AG09319 (cell line): ENCODE data around the gene LGALS3BP.

Experiments used
- DNase-seq: peaks from one replicate; pipeline ENCODE4 v3.0.0-alpha.2; 2010; ENCODE audit warnings: low read depth; ENCODE audit errors: extremely low read depth
- TF ChIP-seq, protein P1 (sequence below): IDR thresholded peaks from 2 replicates; pipeline ENCODE4 v1.5.1; 2011; ENCODE audit warnings: low read depth, mild to moderate bottlenecking, inconsistent platforms, low read length, moderate library complexity

The LGALS3BP gene

DNA sequence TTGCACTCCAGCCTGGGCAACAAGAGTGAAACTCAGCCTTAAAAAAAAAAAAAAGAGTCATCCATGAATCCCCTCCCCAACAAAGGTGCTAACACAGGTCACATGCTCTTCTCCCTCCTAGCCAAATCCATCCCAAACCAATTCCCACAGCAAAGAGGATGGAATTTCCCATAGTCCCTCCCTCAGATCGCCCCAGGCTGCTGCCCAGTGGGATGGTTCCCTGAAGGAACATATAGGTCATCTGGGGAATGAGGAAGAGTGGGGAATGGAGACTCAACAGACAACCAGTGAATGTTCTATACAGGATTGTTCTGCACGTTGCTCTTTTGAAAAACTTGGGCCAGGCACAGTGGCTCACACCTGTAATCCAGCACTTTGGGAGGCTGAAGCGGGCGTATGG is 18.2 kb downstream of the LGALS3BP start:
- no peak for DNase-seq
- TF ChIP-seq, protein P1, sequence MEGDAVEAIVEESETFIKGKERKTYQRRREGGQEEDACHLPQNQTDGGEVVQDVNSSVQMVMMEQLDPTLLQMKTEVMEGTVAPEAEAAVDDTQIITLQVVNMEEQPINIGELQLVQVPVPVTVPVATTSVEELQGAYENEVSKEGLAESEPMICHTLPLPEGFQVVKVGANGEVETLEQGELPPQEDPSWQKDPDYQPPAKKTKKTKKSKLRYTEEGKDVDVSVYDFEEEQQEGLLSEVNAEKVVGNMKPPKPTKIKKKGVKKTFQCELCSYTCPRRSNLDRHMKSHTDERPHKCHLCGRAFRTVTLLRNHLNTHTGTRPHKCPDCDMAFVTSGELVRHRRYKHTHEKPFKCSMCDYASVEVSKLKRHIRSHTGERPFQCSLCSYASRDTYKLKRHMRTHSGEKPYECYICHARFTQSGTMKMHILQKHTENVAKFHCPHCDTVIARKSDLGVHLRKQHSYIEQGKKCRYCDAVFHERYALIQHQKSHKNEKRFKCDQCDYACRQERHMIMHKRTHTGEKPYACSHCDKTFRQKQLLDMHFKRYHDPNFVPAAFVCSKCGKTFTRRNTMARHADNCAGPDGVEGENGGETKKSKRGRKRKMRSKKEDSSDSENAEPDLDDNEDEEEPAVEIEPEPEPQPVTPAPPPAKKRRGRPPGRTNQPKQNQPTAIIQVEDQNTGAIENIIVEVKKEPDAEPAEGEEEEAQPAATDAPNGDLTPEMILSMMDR: no peak

DNA sequence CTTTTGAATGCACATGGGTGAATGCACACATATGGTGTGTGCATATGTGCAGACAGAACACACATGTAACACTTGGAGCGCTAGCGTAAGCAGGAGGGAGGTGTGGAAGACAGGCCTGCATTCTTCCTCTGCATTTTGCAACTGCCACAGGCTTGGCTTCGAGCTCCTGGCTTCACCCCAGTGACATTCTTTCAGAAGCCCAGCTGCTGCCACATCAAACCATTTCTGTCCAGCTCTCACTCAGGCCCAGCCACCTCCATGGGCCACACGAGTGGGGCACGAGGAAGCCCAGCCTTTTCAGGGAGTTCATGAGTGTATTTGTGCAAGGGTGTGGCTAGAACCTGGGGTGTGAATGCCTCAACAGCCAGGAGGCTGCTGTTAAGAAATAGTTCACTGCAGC is 18.8 kb downstream of the LGALS3BP start:
- no peak for DNase-seq
- TF ChIP-seq, protein P1: no peak

DNA sequence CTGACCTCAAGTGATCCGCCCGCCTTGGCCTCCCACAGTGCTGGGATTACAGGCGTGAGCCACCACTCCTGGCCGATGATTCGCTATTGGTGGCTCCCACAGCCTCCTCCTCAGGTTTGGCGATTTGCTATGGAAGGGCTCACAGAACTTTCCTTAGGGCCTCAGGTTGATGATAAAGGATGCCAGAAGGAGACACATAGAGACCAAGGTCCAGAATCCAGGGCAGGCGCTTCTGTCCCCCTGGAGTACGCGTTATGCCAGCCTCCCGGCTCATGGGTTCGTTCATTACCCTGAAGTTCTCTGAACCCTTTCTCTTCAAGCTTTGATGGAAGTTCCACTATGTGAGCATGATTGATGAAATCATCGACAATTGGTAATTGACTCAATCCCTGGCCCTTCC is 19.9 kb downstream of the LGALS3BP start:
- TF ChIP-seq, protein P1: no peak
- no peak for DNase-seq

DNA sequence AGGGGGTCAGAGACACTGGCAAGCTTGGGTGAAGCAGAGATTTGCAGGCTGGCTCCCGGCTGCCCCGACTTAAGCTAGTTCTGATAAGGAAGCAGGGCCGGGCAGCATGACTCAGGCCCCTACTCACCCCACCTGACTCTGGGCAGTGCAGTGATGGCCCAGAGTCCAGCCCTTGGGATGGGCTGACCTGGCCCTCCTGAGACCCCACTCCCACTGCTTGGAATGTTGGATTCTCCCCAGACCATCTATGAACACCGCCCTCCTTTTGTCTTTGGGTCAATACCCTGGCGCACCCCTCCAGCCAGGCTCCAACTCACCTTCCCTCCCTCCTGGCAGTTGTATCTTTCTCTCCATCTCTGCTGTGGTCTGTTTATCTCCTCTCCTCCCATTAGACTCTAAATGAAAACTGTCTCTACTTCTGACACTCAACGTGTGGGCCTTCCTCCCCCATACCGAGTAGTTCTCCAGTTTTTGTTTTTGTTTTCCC is 21.0 kb downstream of the LGALS3BP start:
- no peak for DNase-seq
- TF ChIP-seq, protein P1: no peak

DNA sequence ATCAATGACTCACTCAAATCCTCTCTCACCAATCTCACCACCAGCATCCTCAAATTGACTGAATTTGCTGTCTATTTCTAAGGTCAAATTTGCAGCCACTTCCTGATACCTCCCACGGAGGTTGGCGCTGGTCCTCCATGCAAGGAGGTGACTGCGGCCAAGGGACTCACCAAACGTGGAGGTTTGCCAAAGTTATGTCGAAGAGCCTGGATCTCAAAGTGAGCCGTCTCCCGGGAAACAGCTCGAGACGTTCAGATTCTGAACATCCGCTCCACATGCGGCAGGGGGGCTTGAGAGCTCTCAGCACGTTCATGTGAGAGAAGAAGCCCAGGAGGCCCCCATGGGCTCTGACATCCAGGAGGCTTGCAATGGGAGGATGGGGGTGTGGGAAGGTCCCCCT is 22.6 kb downstream of the LGALS3BP start:
- TF ChIP-seq, protein P1: no peak
- DNase-seq: no peak

DNA sequence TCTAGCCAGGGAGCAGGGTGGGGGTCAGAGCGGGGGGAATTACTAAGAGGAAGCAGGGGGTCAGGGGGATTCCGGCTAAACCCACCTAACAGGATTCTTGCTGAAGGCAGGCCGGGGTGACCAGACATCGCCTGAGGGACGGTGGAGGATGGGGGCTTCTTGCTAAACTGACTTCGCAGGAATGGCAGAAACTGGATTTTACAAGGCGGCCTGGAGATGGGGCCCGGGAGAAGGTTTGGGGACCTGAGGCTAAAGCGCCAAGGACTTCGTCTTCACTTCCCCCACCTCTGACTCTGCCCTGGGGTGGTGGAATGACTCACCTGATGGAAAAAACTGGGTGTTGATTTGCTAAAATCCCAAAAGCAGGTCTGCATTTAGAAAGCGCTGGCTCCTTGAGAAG is 23.5 kb downstream of the LGALS3BP start:
- TF ChIP-seq, protein P1: no peak
- no peak for DNase-seq

DNA sequence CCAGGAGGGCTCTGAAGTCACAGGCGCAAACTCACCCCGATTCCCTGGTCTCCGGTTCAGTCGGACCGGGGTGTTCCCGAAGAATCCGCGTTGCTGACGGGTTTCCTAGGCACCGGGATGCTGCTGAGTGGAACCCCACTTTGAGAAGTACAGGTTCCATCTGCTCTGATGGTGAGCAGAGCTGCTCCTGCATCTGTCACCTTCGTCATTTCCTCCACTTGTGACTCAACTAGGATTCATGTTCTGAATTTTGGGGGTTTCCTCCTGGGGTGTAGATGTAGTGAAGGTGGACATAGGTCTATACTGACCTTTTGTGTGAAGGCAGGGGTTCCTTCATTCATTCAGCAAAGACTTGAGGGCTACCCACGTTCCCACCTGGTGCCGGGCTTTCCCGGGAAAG is 25.0 kb downstream of the LGALS3BP start:
- TF ChIP-seq, protein P1: no peak
- no peak for DNase-seq
